Thoracic aorta (tissue), 2 donors: Measurements from ENCODE around the gene SH2D1B. TPM values are rescaled to one million over a fixed set of nuclear protein-coding genes. Genes with fewer than 3 reads are reported as not detected.

Experiments
- ATAC-seq: fragments of 150-250 bp; one replicate; pipeline ENCODE4 v1.8.0; 2017; ENCODE audit warnings: low read depth; ENCODE audit not compliant: insufficient number of reproducible peaks, low FRiP score
- DNase-seq: peaks from one replicate; pipeline ENCODE4 v3.0.0-alpha.2; 2020; ENCODE audit warnings: low spot score
- H3K27ac ChIP-seq, 2 donors: fragments of 200-600 bp; sonication (generic); 1 replicate in 1 of 2; 2 replicates in 1 of 2; pipeline ENCODE4 v1.5.1; 2016; ENCODE audit warnings: mild to moderate bottlenecking in 2 of 2, moderate library complexity in 2 of 2
- H3K27me3 ChIP-seq: fragments of 200-600 bp; sonication (generic); replicated peaks from 2 replicates; pipeline ENCODE4 v1.6.0; 2016; ENCODE audit warnings: mild to moderate bottlenecking; ENCODE audit not compliant: insufficient read depth
- H3K36me3 ChIP-seq: fragments of 200-600 bp; sonication (generic); one replicate; pipeline ENCODE4 v1.5.1; 2016
- H3K4me1 ChIP-seq, 2 donors: fragments of 200-600 bp; sonication (generic); 1 replicate in 1 of 2; 2 replicates in 1 of 2; pipeline versions ENCODE4 v1.5.1 to v1.6.0; 2016; ENCODE audit warnings: low read depth in 2 of 2, mild to moderate bottlenecking in 1 of 2; ENCODE audit not compliant: control insufficient read depth in 1 of 2
- H3K4me3 ChIP-seq: fragments of 200-600 bp; sonication (generic); 2 replicates; pipeline ENCODE4 v1.5.1; 2016; ENCODE audit warnings: mild to moderate bottlenecking
- H3K9me3 ChIP-seq: fragments of 200-600 bp; sonication (generic); 2 replicates; pipeline ENCODE4 v1.5.1; 2016
- total RNA-seq, 2 donors: library from RNA; depleted of rRNA; stranded (reverse); fragments of >200 nt; gene quantifications; one replicate each; pipeline versions ENCODE4 v1.1.0 to v1.2.3, GENCODE V29; 2016
- TF ChIP-seq, protein P1 (sequence below): fragments of 200-600 bp; sonication (generic); IDR thresholded peaks from one replicate; pipeline ENCODE4 v1.5.1; 2019; ENCODE audit warnings: antibody characterized with exemption

The SH2D1B gene
- total RNA-seq, 2 donors from 2014 or later = 0.68 TPM; not detected in 1

DNA sequence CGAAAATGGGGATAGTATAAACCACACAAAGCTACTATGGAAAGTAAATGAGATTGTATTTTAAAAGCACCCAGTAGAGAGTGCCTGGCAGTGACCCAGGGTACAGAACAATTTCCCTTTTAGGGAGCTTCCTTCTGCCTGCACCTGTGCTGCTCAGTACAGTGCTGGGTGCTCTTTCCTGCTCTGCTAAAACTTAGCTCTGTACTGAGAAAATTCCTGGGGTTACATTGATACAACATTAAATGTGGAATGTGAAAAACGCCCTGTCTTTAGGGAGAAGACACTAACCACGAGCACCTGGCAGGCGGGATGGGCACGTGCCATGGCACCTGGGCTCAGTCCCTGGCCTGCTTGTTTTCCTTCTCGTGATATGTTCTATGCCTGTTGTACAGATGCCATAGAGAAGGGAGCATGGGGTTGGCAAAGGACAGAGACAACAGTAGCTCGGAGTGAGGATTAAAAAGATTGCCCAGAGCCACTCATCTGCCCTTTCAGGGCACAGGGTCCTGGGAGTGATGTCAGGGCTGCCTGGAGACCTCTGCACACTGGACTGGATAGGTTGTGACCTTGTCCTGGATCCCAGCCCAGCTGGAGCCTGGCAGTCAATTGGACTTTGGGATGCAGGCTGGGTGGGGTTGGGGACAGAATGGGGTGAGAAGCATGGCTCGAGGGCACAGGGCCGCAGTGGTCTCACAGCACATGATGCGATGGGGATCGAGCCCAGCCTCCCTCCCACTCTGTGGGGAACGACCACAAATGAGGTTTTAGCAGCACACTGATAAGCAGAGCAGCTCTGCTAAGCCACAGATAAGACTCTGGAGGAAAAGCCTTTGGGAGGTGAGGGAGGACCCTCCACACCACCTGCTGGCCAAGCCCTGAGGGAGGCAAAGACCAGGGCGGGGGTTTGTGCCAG is 39.5 kb downstream of the SH2D1B start:
- no peak for DNase-seq
- ATAC-seq = no peak
- Histone ChIP-seq H3K36me3 (no peaks in the 10 kb centered on the region), H3K9me3 (no peaks in the 10 kb centered on the region), H3K4me1 (no peaks in the 10 kb centered on the region), H3K27ac (no peak overlapping the region), H3K4me3 (no peak overlapping the region), H3K27me3 (no peaks in the 10 kb centered on the region)
- TF ChIP-seq, protein P1, sequence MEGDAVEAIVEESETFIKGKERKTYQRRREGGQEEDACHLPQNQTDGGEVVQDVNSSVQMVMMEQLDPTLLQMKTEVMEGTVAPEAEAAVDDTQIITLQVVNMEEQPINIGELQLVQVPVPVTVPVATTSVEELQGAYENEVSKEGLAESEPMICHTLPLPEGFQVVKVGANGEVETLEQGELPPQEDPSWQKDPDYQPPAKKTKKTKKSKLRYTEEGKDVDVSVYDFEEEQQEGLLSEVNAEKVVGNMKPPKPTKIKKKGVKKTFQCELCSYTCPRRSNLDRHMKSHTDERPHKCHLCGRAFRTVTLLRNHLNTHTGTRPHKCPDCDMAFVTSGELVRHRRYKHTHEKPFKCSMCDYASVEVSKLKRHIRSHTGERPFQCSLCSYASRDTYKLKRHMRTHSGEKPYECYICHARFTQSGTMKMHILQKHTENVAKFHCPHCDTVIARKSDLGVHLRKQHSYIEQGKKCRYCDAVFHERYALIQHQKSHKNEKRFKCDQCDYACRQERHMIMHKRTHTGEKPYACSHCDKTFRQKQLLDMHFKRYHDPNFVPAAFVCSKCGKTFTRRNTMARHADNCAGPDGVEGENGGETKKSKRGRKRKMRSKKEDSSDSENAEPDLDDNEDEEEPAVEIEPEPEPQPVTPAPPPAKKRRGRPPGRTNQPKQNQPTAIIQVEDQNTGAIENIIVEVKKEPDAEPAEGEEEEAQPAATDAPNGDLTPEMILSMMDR = no peak

DNA sequence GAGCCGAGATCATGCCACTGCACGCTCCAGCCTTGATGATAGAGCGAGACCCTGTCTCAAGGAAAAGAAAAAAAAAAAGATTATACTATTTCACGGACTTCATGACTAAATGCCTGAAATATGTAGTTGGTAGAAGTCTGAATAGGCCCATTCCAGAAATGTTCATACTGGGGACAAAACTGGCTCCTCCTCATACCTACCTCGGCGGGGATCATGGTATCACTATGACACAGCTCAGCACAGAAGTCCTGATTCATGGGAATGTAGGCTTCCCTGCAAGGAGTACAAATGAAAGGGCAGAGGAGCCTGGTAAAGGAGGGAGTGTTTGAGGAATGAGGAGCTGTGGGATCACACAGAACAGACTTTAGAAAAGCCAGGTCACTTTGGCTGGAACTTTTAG is 40.3 kb downstream of the SH2D1B start:
- no peak overlapping the region for H3K27ac ChIP-seq
- DNase-seq (no peak), ATAC-seq (no peak)
- no peaks in the 10 kb centered on the region for H3K36me3 ChIP-seq
- no peaks in the 10 kb centered on the region for H3K4me1 ChIP-seq
- no peak overlapping the region for H3K4me3 ChIP-seq
- no peaks in the 10 kb centered on the region for H3K27me3 ChIP-seq
- TF ChIP-seq, protein P1 = no peak
- H3K9me3 ChIP-seq = no peaks in the 10 kb centered on the region

DNA sequence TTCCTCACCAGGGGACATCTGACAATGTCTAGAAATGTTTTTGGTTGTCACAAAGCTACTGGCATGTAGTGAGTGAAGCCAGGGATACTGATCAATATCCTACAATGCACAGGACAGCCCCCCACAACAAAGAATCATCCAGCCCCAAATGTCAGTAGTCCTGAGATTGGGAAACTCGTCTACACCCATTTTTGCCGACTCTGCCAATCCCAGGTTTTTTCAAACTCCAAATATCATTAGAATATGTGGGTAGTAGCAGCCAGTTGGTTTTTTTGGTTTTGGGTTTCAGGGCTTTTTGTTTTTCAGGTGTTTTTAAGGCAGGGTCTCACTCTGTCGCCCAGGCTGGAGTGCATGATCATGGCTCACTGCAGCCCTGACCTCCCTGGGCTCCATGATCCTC is 41.2 kb downstream of the SH2D1B start:
- DNase-seq (no peak), ATAC-seq (no peak)
- Histone ChIP-seq H3K4me1 (no peaks in the 10 kb centered on the region), H3K27ac (no peak overlapping the region), H3K27me3 (no peaks in the 10 kb centered on the region), H3K9me3 (no peaks in the 10 kb centered on the region), H3K4me3 (no peak overlapping the region), H3K36me3 (no peaks in the 10 kb centered on the region)
- TF ChIP-seq, protein P1 = no peak

DNA sequence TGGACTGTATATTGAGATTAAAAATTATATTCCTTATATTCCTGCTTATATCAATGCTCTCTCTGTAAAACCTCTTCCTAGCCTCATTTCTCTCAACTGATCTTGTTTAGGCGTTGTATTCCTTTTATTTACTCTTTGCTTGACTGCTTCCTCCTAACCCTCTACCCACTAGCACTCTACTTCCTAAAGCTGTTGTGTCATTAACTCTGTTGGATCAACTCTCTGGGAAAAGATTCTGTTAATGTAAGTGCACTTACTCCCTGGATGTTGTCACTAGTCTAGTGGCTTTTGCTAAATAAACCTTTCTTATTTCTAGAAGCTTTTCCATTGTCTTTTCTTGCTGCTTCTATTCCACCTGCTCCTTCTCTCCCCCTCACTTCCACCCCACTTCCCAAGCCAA is 41.8 kb downstream of the SH2D1B start:
- TF ChIP-seq, protein P1 = no peak
- no peak for DNase-seq

DNA sequence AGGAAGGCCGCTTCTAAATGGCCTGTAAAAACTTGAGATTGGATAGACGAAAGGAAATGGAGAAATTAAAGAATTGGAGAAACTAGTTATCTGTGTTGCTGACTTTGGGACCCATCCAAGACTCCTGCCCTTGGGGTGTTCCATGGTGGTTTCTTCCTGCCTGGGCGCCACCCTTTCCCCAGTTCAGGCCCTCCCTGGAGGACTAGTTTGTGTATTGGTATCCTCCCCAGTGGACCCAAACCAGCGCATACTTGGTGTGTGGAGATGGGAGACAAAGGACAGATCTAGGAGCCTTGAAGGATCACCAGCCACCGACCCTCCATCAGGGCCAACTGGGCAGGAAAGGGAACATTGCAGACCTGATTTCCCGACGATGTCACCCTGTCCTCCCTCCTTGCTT is 42.4 kb downstream of the SH2D1B start:
- ATAC-seq (no peak), DNase-seq (no peak)
- no peak overlapping the region for H3K27ac ChIP-seq
- TF ChIP-seq, protein P1 = no peak
- H3K9me3 ChIP-seq = no peaks in the 10 kb centered on the region
- H3K4me3 ChIP-seq = no peak overlapping the region
- no peaks in the 10 kb centered on the region for H3K4me1 ChIP-seq
- no peaks in the 10 kb centered on the region for H3K27me3 ChIP-seq
- H3K36me3 ChIP-seq = no peaks in the 10 kb centered on the region

More for the DNA sequence above, 41.8 kb downstream of the SH2D1B start:
- H3K9me3 ChIP-seq = no peaks in the 10 kb centered on the region
- H3K27ac ChIP-seq = no peak overlapping the region
- H3K36me3 ChIP-seq = no peaks in the 10 kb centered on the region
- no peaks in the 10 kb centered on the region for H3K4me1 ChIP-seq
- no peak for ATAC-seq
- H3K4me3 ChIP-seq = no peak overlapping the region
- H3K27me3 ChIP-seq = no peaks in the 10 kb centered on the region
